ENCODE data around the gene CPNE7. TPM values are rescaled to one million over a fixed set of nuclear protein-coding genes. Genes with fewer than 3 reads are reported as not detected.
A peak's percentile ranks its signal among the peaks of the same experiment; 100 is the strongest.
"Not testable (repeated sequence)": the region's sequence is repeated elsewhere in the genome, so short reads cannot be mapped to it uniquely, and the experiment has no call there.

CPNE7 gene
- total RNA-seq, 4 donors from 2014 or later, result 0.44 to 1.1 TPM; not detected in 2

DNA sequence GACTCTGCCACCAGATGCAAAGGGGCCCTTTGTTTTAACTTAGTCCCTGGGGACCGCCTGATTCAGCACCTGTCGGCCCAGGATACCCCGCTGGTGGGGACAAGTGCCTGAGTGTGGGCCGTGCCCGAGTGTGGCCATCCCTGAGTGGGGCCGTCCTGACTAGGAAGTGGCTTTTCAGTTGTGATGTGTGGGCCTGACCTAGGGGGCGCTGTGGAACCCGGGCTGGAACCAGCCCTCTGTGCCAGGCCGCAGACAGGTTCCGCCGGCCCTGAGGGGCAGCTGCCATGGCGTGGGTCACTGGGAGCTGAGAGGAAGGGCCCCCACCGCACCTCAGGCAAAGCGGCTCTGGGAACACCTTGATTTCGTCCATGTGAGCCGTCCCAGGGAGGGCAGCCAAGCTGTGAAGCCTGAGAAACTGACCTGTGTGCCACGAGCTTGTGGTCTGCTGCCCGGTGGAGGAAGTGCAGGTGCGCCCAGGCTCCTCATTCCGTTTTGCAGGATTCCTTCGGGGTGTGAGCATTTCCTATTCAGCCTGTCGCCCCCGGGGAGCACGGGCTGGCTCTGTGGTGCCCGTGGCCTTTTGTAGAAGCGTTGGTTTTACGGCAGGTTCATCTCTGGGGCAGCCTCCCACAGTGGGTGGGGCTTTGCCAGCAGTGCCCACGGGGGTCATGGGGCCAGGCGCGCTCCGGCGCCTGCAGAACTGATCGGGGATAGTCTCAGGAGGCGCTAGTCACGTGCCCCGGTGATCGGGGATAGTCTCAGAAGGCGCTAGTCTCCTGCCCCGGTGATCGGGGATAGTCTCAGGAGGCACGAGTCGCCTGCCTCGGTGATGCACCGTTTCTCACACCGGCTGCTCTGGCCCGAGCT, 9.8 kb upstream of the CPNE7 start:
- H3K27ac ChIP-seq, result no peak overlapping the region
- H3K9me3 ChIP-seq, result no peaks in the 10 kb centered on the region
- intact Hi-C loops (cut with DNase I), result no loop called here
- TF ChIP-seq CTCF (IDR thresholded peaks at IDR 0.05) (peak in 3 of 6 experiments; percentile 31 to 44 (median 42)), POLR2A (IDR thresholded peaks at IDR 0.05) (no peak)
- peaks cover 22 to 32% of the 10 kb centered on the region in 2 donors for H3K4me1 ChIP-seq
- 4 to 16% methylated on average over 22 to 33 of the region's 46 CpGs for WGBS, 2 donors
- no peak overlapping the region for H3K4me3 ChIP-seq (replicated peaks in 1 of 3)
- peaks cover 34 to 36% of the 10 kb centered on the region in 2 donors for H3K36me3 ChIP-seq
- DNase-seq, result peak; percentile 46 to 66
- no peaks in the 10 kb centered on the region for H3K27me3 ChIP-seq

DNA sequence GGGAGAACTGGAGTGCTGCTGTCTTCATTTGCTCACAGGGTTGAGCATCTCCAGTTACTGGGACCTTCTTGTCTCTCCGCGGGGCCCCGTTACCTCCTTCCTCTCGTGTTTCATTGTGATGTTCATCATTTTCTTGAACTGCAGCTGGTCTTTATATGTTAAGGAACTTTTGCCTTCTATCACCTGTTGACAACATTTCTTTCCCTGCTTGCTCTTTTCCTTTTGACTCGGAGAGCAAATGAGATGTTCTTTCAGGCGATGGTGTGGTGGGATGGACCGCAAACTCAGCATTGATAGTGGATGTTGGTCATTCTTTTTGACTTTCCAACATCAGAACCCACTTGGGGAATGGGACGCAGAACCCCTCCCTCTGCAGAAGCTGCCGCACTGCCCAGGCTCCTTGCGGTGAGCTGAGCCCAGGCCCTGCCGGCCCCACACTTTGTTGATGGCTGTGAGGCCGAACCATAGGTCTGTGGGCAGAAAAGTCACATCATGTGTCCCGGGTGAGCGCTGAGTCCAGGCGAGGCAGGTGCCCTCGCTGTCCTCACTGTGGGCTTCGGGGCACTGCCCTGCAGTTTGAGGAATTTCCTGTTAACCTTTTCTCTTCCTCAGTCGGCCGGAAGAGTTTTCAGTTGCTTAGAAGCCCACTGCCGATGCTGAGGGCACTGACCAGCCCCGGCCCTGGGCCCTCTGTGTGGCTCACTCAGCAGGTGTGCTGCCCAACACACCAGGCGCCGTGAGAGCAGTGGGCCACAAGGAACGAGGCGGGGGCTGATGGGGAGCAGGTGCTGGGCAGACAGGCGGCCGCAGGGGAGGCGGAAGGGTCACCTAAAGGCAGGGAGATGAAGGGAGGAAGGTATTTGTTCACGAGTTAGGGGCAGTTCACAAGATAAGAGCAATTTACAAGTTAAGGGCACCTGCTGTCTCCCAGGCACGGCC, 7.6 kb upstream of the CPNE7 start:
- Histone ChIP-seq H3K4me3 (replicated peaks in 1 of 3) (no peak overlapping the region), H3K36me3 (peaks cover 18 to 19% of the 10 kb centered on the region in 2 donors), H3K4me1 (peaks cover 12 to 17% of the 10 kb centered on the region in 2 donors), H3K9me3 (no peaks in the 10 kb centered on the region), H3K27me3 (no peaks in the 10 kb centered on the region), H3K27ac (no peak overlapping the region)
- DNase-seq, result no peak
- TF ChIP-seq POLR2A (IDR thresholded peaks at IDR 0.05) (no peak), CTCF (IDR thresholded peaks at IDR 0.05) (no peak)
- intact Hi-C loops (cut with DNase I), result no loop called here
- WGBS, 2 donors, result 73 to 78% methylated on average over 26 to 30 of the region's 30 CpGs

DNA sequence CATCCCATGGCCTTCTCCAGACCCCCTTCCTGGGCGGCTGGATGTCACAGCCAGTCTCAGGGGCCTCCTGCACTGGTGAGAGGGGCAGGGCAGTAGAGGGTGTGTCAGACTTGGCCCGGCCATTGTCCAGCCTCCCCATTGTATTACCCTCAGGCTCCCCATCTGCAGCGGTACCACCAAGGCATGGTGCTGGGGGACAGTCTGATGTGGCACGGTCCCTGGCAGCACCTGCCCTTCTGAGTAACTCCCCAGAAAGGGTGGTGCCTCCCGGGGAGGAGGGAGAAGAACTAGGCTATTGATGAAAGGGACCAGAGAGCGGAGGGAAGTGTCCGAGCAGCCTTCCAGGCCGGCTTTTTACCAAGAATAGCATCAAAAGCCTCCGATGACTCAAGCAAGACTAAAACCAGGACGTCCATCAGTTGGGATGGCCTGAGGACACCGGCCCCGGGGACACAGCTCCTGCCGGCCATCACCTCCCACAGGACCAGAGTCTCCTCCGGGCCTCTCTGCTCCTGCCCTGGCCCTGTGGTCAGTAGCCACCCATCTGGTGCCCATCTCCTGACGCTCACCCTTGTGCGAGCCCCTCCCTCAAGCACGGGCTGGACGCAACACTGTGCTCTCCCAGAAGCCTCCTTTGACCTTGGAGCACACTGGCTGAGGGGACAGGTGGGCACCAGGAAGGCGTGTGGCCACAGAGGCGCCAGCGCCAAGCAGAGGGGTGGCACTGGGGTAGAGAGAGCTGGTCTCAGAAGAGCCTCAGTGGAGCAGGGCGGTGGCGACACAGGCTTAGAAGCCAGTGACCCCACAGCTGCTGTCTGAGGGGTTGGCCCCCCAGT, 5.8 kb upstream of the CPNE7 start:
- peaks cover 0 to 1% of the 10 kb centered on the region in 2 donors for H3K36me3 ChIP-seq
- no peak overlapping the region for H3K27ac ChIP-seq
- no peak overlapping the region for H3K4me3 ChIP-seq (replicated peaks in 1 of 3)
- no peaks in the 10 kb centered on the region for H3K9me3 ChIP-seq
- WGBS, 2 donors, result 80 to 84% methylated on average over 16 to 19 of the region's 23 CpGs
- no peak for DNase-seq
- peaks cover 12 to 21% of the 10 kb centered on the region in 2 donors for H3K4me1 ChIP-seq
- H3K27me3 ChIP-seq, result peaks cover 8% of the 10 kb centered on the region
- TF ChIP-seq CTCF (IDR thresholded peaks at IDR 0.05), result no peak
- TF ChIP-seq POLR2A (IDR thresholded peaks at IDR 0.05), result no peak
- intact Hi-C loops (cut with DNase I), result no loop called here

DNA sequence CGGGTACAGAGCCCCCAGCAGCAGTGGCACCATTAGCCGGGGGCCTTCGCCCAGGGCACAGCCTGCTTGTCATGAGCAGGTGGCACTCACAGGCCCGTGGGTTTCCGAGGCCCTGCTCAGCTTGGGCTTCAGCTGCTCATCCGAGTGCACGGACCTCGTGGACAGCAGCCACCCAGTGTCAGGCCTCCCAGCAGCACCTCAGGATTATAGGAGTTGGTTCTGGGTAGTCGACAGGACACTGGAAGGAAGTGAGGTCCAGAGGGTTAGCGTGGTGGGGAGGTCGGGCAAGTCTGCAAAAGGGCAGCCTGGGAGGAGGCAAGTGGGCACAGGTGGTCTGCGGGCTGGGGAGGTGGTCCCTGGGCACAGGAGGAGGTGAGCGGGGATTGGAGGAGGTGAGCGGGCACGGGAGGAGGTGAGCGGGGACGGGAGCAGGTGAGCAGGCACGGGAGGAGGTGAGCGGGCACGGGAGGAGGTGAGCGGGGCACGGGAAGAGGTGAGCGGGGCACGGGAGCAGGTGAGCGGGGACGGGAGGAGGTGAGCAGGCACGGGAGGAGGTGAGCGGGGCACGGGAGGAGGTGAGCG, 5.1 kb upstream of the CPNE7 start:
- H3K4me3 ChIP-seq (replicated peaks in 1 of 3), result no peak overlapping the region
- H3K27me3 ChIP-seq, result peaks cover 8% of the 10 kb centered on the region
- TF ChIP-seq POLR2A (IDR thresholded peaks at IDR 0.05) (no peak), CTCF (IDR thresholded peaks at IDR 0.05) (no peak)
- intact Hi-C loops (cut with DNase I), result no loop called here
- no peaks in the 10 kb centered on the region for H3K9me3 ChIP-seq
- no peak overlapping the region for H3K27ac ChIP-seq
- H3K36me3 ChIP-seq, result no peaks in the 10 kb centered on the region
- 80 to 83% methylated on average over 21 to 27 of the region's 30 CpGs for WGBS, 2 donors
- H3K4me1 ChIP-seq, result peaks cover 7 to 21% of the 10 kb centered on the region in 2 donors
- no peak for DNase-seq

DNA sequence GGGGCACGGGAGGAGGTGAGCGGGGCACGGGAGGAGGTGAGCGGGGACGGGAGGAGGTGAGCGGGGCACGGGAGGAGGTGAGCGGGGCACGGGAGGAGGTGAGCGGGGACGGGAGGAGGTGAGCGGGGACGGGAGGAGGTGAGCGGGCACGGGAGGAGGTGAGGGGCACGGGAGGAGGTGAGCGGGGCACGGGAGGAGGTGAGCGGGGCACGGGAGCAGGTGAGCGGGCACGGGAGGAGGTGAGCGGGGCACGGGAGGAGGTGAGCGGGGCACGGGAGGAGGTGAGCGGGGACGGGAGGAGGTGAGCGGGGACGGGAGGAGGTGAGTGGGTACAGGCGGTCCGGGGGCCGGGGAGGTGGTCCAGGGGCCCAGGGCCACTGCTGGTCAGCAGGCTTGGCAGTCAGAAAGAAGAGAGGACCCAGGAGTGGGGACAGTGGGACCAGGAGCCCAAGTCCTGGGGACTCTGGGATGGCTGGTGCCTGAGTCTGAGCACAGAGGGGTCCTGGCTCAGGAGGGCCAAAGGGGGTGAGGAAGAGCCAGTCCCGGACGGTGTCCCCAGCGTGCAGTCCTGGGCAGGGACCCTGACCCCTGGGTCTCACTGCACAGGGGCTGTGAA, 4.5 kb upstream of the CPNE7 start:
- H3K4me1 ChIP-seq, result peaks cover under 1 to 19% of the 10 kb centered on the region in 2 donors
- H3K27ac ChIP-seq; H3K36me3 ChIP-seq; intact Hi-C loops (cut with DNase I); H3K4me3 ChIP-seq (replicated peaks in 1 of 3); H3K9me3 ChIP-seq; DNase-seq: not testable (repeated sequence)
- H3K27me3 ChIP-seq, result peaks cover 10% of the 10 kb centered on the region
- 86 to 88% methylated on average over 24 of the region's 36 CpGs for WGBS, 2 donors
